Ovary (tissue), 3 donors: ENCODE results near the gene SALL4.

ENCODE experiments used
- CTCF ChIP-seq, 3 donors: fragments of 450-650 bp in 2 of 3; fragments of 200-600 bp in 1 of 3; IDR thresholded peaks; one replicate each; pipeline versions ENCODE4 v1.5.1 to v1.8.0; 2016 to 2022; ENCODE audit warnings: antibody characterized with exemption in 3 of 3, mild to moderate bottlenecking in 1 of 3
- EP300 ChIP-seq: sonication (generic); formaldehyde crosslinking; IDR thresholded peaks from one replicate; pipeline ENCODE4 v1.6.1; 2017; ENCODE audit warnings: antibody characterized with exemption
- POLR2A ChIP-seq: fragments of 450-650 bp; IDR thresholded peaks from one replicate; pipeline ENCODE4 v1.6.1; 2017; ENCODE audit warnings: antibody characterized with exemption, mild to moderate bottlenecking, moderate library complexity
- donor health status: DM: no; HTN: no; CAD: no.

- no peak for TF ChIP-seq CTCF (IDR thresholded peaks at IDR 0.05)
- TF ChIP-seq EP300: no peak
- TF ChIP-seq POLR2A: no peak
These were observed 9.3 kb upstream of the SALL4 start for GRCh38 chr20:51811514-51812128.
